Loucy (cell line): Measurements from ENCODE around the gene PIAS4.

Experiments
- EZH2phosphoT487 ChIP-seq: fragments of 200-600 bp; IDR thresholded peaks from 2 replicates; pipeline ENCODE4 v1.6.1; 2018; ENCODE audit warnings: antibody characterized with exemption, mild to moderate bottlenecking, moderate library complexity, borderline replicate concordance
- TF ChIP-seq, protein P1 (sequence below): fragments of 200-600 bp; sonication (generic); conservative IDR thresholded peaks from 2 replicates; pipeline ENCODE4 v1.5.1; 2014; ENCODE audit warnings: mild to moderate bottlenecking, antibody characterized with exemption, low read length

DNA sequence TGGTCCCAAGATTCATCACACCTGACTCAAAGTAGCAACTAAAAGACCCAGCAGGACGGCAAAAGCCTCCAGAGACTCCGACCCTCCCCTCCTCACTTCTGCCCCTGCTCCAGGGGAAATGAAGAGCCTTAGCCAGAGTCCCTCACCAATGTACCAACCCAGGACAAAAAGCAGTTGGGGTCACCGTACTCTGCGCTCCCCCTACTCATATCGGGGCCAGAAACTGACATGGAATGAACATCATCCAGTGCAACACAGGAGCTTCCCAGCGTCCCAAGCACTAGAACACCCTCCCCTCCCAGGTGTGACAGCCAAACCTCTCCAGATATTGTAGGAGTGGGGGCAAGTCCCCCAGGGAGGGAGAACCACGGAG, 24.0 kb upstream of the PIAS4 start:
- TF ChIP-seq, protein P1, sequence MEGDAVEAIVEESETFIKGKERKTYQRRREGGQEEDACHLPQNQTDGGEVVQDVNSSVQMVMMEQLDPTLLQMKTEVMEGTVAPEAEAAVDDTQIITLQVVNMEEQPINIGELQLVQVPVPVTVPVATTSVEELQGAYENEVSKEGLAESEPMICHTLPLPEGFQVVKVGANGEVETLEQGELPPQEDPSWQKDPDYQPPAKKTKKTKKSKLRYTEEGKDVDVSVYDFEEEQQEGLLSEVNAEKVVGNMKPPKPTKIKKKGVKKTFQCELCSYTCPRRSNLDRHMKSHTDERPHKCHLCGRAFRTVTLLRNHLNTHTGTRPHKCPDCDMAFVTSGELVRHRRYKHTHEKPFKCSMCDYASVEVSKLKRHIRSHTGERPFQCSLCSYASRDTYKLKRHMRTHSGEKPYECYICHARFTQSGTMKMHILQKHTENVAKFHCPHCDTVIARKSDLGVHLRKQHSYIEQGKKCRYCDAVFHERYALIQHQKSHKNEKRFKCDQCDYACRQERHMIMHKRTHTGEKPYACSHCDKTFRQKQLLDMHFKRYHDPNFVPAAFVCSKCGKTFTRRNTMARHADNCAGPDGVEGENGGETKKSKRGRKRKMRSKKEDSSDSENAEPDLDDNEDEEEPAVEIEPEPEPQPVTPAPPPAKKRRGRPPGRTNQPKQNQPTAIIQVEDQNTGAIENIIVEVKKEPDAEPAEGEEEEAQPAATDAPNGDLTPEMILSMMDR: no peak
- TF ChIP-seq EZH2phosphoT487: no peak
